Kasumi-1 (cell line): ENCODE data around the gene MACROD1.
A peak's percentile ranks its signal among the peaks of the same experiment; 100 is the strongest.

Experiments
- DNase-seq, 2 experiments: peaks; one replicate each; lab custom pipeline; 2025; lab: John Stamatoyannopoulos, UW

MACROD1 gene

DNA sequence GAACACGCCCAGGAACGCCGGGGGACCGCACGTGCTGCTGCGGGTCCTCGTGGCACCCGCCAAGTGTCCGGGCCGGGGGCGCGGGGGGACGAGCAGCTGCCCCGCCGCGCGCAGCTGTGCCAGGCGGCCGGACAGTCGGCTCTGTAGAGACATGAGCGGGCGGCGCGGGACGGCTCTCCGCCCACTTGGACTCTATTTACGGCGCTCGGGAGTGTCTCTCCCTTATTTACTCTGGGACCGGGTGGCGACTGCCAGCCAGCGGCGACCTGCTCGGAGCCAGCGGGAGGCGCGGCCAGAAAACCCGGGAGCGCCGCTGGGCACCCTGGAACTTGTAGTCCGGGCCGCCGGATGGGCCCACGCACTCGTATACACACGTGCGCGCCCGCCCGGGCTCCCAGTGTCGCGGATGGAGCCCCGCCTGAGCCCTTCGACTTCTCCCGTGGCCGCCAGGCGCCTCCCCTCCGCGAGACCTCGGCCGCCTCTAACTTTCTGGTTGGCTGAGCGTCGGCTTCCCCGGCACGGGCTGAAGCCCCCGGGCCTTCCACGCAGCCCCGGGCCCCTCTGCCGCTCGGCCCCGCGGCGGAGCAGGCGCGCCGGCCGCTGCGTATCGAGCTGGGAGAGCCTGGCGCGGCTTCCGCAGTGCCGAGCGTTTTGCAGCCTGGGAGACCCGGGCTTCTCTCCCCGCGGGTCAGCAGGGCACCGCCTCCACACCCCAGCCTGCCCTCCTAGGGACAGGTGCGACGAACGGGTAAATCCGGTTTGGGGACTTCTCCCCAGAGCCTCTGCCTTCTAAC lies at the start of gene MACROD1:
Gene MACROD1 (minus strand): TSS at position 272 of the 794 bp plus-strand sequence. CDS start 119 bp downstream, at position 153.
- DNase-seq, result peak; percentile 82 to 83

DNA sequence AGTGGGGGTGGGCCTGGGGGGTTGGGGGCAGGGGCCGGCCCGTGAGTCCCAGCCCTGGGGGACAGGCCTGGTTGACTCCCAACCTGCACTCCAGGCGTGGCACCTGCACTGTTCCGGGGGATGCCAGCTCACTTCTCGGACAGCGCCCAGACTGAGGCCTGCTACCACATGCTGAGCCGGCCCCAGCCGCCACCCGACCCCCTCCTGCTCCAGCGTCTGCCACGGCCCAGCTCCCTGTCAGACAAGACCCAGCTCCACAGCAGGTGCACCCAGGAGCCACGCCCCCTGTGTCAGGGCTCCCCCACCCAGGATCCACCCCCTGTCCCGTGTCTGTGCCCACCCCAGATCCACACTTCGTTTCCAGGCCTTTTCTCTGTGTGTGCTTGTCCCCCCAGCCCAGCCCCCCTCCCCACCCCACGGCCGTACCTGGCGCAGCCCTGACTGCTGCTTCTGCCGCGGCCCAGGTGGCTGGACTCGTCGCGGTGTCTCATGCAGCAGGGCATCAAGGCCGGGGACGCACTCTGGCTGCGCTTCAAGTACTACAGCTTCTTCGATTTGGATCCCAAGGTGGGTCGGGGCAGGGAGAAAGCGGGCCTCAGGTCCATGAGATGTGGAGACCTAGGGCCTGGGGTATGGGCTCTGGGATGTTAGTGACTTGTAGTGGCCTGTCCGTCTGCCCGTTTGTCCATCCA lies 45.4 kb upstream of the MACROD1 start:
- DNase-seq, result no peak

- DNase-seq, result no peak
Measured at GRCh38 chr11:64210301-64211020, 44.5 kb upstream of the MACROD1 start.

- DNase-seq, result no peak
Measured at GRCh38 chr11:64209563-64209843, 43.6 kb upstream of the MACROD1 start.

- no peak for DNase-seq
Measured at GRCh38 chr11:64208796-64209562, 43.1 kb upstream of the MACROD1 start.

- DNase-seq, result no peak
Measured at GRCh38 chr11:64208086-64208795, 42.3 kb upstream of the MACROD1 start.

- DNase-seq, result peak; percentile 87 to 89
Measured at GRCh38 chr11:64207256-64208085, 41.6 kb upstream of the MACROD1 start.

DNA sequence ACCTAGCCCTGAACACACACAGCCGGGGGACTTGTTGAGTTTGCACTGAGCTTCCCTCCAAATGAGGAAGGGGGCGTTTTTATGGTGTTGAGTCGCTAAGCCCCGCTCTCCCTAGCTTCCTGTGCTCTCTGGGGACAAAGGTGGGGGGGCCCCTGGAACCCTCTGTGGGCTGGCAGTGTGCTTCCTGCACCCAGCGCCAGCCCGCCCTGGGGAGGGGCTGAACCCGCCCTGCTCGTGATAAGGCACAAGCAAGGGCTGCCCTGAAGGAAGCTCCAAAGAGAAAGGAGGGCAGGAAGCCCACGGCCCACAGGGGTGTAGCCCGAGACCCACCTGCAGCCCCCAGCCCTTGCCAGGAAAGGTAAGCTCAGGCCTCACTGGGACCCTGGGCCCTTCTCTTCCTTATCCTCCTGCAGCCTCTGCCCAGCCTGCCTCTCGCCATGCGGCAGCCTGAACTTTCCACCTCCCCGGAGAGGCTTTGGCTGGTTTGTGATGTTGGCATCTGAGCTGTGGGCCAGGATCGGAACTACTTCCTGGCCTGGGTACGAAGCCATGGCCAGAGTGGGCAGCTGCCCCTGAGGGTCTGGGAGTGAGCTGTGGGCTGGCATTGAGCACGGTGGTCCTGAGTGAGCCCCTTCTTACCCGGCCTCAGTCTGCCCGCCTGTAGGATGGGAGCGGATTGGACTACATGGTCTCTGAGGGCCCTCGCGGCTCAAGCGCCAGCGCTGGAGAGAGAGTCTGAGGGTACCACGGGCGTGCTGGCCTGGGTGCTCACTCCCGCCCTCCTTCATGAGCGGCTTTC lies 40.7 kb upstream of the MACROD1 start, which contains the start of gene FERMT3:
Gene FERMT3 (plus strand): TSS at position 265 of the 799 bp plus-strand sequence. CDS start 644 bp downstream, outside the sequence.
- peak; percentile 94 to 96 for DNase-seq

DNA sequence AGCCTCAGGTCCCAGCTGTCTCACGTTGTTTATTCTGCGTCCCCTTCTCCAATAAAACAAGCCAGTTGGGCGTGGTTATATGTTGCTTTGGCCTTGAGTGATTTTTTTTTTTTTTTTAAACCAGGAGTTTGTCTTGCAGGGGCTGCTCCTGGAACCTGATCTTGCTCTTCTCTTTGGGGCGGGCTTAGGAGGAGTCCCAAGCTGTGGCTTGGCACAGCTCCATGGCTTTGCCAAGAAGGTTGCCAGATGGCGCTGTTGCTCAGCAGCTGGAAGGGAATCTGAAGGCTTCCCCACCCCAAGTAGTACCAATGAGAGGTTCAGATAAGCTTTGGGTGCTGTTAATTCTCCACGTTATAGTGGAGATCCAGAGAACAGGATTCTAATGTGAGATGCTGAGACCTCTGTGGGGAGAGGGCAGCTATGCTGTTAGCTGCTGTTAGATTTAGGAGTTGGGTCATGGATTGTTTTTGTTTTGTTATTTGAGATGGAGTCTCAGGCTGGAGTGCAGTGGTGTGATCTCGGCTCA lies 38.6 kb upstream of the MACROD1 start:
- DNase-seq, result peak; percentile 96 to 97

DNA sequence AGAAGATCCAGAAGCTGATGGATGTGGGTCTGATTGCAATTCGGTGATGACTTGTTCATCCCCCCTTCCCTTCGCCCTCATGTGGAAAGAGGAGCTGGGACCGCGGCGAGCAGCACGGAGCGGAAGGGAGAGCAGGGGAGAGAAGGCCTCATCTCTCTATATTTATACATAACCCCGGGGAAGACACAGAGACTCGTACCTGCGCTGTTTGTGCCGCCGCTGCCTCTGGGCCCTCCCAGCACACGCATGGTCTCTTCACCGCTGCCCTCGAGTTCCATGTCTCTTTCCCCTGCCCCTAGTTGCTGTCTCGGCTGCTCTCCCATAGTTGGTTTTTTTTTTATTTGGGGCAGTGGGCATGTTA lies 38.1 kb upstream of the MACROD1 start:
- DNase-seq, result no peak

DNA sequence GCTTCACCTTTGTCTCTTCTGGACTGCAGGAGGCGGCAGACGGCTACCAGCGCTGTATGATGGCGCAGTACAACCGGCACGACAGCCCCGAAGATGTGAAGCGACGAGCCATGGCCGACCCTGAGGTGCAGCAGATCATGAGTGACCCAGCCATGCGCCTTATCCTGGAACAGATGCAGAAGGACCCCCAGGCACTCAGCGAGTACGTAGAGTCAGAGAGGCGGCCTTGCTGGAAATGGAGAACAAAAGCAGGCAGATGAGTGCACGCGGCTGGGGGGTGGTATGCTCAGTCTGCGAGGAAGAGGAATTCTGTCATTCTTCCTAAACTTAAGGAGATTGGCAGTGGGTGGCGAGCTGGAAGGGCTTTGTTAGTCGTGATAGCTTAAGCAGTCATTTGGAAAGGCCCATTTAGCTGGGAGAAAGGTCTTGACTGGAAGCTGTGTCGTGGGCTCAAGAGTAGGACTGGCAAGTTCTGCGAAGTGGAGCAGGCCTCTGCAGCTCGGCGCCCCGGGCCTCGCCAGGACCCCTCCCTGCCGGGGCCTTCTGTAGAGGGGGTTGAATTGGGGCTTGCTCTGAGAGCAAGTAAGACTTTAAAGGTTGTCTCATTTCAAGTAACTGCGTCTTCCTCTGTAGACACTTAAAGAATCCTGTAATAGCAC lies 37.6 kb upstream of the MACROD1 start:
- DNase-seq, result no peak

DNA sequence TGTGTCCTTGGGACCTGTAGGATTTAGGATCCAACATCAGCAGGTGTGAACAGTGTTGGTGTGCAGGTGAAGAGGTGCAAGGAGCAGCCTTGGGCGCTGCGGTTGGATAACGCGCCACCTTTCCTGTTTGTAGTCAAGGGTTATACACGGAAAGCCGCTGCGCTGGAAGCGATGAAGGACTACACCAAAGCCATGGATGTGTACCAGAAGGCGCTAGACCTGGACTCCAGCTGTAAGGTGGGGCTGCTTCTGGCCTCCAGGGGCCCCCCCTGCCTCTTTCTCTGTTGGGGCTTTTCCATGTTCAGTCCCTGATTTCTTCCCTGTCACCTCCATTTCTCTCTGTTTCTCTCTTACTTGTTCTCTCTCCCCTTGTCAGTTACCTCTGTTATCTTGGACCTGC lies 37.1 kb upstream of the MACROD1 start:
- no peak for DNase-seq

- no peak for DNase-seq
Measured at GRCh38 chr11:64201543-64201942, 35.6 kb upstream of the MACROD1 start.

GRCh38 chr11:64198511-64198910 lies 32.6 kb upstream of the MACROD1 start:
- no peak for DNase-seq

DNA sequence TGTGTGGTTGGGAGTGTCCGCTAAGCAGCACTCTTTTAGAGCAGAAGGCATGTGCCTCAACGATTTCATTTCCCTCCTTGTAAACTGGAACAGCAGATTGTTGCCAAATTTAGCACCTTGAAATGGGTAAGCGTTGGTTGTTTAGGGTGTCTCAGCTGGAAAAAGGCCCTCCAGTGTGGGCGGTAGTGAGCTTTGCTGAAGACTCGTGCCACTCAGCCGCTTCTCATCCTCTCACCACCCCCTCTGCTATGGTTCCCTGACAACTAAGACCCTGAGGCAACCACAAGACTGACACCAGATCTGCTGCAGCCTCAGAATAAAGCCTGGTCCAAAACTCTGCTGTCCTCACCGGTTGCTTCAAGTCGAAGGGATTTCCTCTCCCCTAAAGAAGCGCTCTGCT lies 30.7 kb upstream of the MACROD1 start:
- DNase-seq, result no peak

DNA sequence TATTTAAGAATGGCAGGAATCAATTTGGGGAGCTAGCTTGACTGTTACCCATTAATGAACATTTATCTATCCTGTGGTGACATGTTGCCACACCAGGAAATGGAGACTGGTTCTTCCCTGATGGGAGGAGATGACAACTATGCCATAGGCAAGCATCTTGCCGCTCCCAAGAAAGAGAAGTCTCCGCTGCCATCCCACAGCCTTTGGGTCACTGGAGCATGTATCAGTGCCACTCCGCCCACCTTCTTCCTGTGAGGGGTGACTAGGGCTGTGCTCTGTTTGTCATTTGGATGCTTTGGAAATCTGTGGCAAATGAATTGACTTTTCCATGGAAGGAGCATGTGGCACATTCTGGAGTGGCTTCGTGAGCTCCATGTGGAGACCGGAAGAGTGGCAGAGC lies 26.5 kb upstream of the MACROD1 start:
- no peak for DNase-seq

- no peak for DNase-seq
Measured at GRCh38 chr11:64186492-64187165, 20.7 kb upstream of the MACROD1 start.
